GM20000 (cell line): ENCODE results near the gene IRGM.
"Not testable (repeated sequence)": the region's sequence is repeated elsewhere in the genome, so short reads cannot be mapped to it uniquely, and the experiment has no call there.

Experiments
- DNase-seq: peaks from one replicate; pipeline ENCODE4 v3.0.0; 2012; ENCODE audit warnings: low spot score
- TF ChIP-seq, protein P1 (sequence below): IDR thresholded peaks from 2 replicates; pipeline ENCODE4 v1.5.1; 2012; ENCODE audit warnings: mild to moderate bottlenecking, control low read depth; ENCODE audit errors: extremely low read depth, missing control alignments

IRGM gene, protein sequence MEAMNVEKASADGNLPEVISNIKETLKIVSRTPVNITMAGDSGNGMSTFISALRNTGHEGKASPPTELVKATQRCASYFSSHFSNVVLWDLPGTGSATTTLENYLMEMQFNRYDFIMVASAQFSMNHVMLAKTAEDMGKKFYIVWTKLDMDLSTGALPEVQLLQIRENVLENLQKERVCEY

DNA sequence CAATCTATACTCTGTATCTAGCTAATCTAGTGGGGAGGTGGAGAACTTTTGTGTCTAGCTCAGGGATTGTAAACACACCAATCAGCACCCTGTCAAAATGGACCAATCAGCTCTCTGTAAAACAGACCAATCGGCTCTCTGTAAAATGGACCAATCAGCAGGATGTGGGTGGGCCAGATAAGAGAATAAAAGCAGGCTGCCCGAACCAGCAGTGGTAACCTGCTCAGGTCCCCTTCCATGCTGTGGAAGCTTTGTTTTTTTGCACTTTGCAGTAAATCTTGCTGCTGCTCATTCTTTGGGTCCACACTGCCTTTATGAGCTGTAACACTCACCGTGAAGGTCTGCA is at the start of gene IRGM:
Gene IRGM (plus strand): TSS at position 214 of the 346 bp plus-strand sequence. CDS start 1,603 bp downstream, outside the sequence.
- not testable (repeated sequence) for DNase-seq

DNA sequence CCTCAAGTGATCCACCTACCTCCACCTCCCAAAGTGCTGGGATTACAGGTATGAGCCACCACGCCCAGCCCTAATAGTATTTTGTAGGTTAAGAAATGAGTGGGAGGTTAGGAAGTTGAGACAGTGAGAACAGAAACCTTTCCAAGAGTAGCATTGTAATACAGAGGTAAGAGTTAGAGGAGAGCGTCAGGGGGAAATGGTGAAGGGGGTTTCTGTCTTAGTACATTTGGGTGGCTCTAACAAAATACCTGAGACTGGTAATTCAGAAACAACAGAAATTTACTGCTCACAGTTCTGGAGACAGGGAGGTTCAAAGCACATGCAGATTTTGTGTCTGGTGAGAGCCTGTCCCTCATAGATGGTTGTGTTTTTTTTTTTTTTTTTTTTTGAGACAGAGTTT is 48.9 kb upstream of the IRGM start:
- TF ChIP-seq, protein P1, sequence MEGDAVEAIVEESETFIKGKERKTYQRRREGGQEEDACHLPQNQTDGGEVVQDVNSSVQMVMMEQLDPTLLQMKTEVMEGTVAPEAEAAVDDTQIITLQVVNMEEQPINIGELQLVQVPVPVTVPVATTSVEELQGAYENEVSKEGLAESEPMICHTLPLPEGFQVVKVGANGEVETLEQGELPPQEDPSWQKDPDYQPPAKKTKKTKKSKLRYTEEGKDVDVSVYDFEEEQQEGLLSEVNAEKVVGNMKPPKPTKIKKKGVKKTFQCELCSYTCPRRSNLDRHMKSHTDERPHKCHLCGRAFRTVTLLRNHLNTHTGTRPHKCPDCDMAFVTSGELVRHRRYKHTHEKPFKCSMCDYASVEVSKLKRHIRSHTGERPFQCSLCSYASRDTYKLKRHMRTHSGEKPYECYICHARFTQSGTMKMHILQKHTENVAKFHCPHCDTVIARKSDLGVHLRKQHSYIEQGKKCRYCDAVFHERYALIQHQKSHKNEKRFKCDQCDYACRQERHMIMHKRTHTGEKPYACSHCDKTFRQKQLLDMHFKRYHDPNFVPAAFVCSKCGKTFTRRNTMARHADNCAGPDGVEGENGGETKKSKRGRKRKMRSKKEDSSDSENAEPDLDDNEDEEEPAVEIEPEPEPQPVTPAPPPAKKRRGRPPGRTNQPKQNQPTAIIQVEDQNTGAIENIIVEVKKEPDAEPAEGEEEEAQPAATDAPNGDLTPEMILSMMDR: no peak

DNA sequence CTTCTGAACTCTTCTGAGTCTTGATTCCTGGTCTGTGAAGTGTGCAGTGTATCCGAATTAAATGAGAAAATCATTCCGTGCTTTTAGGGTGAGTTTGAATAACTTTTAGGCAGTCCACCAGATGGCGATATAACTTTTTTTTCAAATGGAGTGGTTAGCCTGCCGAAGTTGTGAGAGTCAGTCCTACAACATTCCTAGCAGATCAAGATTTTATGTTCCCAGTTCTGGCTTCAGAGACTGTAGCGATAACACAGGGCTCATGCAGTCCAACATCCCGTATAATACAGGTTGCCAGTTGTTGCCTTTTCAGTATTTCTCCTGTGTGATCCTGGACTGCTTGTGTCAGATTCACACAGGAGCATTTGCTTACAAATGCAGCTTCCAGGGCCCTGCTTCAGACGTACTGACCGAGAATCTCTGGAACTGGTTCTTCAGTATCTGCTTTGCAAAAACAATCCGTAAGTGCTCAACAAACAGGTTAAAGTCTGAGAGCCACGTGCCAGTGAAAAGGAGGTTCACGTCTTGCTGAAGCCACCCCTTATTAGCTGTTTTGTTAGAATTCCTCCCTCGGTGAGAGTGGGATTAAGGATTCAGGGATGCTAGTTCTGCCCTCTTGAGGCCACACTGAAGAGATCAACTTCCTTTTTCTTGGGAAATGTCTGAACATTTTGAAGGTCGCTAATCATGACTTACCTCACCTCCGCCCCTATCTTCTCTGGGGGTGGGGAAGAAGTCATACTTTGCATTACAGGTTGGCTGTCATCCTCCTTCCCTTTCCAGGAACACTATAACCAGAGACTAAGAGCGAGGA is 45.0 kb upstream of the IRGM start:
- TF ChIP-seq, protein P1: peak; percentile 26
- DNase-seq: no peak

More for the DNA sequence above, 48.9 kb upstream of the IRGM start:
- DNase-seq: no peak

DNA sequence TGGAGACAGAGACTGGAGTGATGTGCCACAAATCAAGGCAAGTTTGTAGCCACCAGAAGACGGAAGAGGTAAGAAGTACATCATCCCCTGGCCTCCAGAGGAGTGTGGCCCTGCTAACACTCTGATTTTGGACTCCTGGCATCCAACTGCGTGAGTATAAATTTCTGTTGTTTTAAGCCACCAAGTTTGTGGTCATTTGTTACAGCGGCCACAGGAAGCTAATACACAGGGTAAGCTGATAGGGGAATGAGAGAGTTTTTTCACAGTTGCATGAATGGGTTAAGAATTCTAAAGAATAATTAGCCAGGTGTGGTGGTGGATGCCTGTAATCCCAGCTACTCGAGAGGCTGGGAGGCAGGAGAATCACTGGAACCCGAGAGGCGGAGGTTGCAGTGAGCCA is 41.9 kb upstream of the IRGM start:
- TF ChIP-seq, protein P1: no peak
- no peak for DNase-seq

DNA sequence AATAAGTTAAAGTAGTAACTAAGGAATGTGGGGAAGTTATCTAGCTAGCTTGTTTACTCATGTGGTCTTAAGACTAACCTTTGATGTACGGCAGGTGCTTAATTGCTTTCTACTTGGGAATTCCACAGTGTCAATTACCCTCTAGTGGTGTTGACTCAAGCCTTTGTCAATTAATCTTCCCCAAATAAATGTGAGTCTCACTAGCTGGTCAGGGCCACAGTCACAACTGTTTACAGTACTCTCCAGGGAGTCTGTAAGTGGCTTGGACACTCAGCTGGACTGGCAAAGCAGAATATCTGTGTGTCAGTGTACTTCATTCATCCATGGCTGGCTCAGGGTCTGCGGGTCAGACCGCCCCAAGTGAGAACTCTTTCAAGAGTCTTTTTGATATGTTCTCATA is 37.0 kb upstream of the IRGM start:
- TF ChIP-seq, protein P1: no peak
- DNase-seq: no peak

DNA sequence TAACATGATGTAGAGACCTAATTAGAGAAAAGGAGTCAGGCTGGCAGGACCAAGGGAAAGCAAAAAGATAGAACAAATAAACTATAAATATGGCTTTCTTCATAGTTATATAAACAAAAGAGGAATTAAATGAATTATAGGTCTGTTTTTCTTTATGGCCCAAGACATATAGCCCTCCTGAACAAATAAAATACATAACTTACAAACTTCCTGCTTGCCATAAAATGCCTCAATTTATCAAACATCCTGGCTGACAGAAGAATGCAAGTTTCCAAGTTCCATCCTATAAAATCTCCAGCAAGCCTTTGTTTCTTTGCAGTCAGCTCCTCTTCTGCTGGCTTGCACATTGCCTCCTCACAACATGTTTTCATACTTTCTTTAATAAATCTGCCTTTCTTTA is 31.3 kb upstream of the IRGM start:
- TF ChIP-seq, protein P1: no peak
- no peak for DNase-seq

DNA sequence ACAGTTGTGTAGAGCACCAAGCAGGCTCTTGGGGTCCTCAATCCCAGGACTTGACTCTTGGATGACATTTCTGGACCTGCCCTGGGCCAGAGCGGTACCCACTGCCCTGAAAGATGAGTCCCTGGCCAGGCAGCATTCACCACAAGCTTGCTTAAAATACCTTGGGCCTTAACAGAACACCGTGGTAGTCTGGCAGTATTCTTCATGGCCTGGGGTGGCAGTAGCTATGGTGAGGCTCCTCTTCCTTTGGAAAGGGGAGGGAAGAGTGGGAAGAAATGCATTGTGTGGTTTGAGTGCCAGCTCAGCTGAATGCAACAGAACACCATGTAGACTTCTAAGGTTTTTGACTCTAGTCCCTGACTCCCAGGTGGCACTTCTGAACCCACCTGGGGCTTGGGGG is 29.4 kb upstream of the IRGM start:
- TF ChIP-seq, protein P1: no peak

DNA sequence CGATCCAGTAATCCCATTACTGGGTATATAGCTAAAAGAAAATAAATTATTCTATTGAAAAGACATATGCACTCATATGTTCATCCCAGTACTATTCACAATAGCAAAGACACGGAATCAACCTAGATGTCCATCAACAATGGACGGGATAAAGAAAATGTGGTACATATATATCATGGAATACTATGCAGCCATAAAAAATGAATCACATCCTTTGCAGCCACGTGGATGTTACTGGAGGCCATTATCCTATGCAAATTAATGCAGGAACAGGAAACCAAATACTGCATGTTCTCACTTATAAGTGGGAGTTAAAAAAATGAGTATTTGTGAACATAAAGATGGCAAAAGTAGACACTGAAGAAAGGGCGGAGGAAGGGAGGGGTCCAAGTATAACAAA is 16.6 kb upstream of the IRGM start:
- TF ChIP-seq, protein P1: no peak
- no peak for DNase-seq

More for the DNA sequence above, 29.4 kb upstream of the IRGM start:
- no peak for DNase-seq

DNA sequence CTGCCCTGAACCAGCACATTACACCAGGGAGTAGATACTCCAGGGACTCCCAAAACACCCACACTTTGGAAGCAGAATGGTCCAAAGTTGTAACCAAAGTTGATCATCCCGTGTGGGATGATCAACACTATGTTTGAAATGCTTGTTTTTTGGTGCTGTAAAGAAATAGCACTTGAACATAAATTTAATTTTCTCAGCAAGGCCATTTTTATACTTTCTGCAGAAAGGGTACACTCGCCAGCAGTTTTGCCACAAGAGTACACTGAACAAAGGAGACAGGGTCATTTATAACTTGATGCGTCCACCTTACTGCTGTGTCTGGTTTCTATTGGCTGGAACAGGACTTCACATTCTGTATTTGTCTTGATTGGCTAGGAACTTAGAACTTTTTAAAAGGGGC is 14.5 kb upstream of the IRGM start:
- DNase-seq: not testable (repeated sequence)
